ENCODE data around the gene SPTB. TPM values are rescaled to one million over a fixed set of nuclear protein-coding genes. Genes with fewer than 3 reads are reported as not detected.

The SPTB gene
- total and polyA plus RNA-seq, 9 of the 15 experiments (the other 6 are each of a cell fraction or from before 2014, with no cell fraction given) = 0.21 to 45.9 (median 11.7) TPM

- ChIA-PET POLR2A (interaction anchor here (0.6 kb wide), 2 partner anchors 9 to 142 kb away, joined by 3 read pairs; no protein-coding TSS in a partner anchor), CTCF (ENCODE audit: low intra/inter-chr PET ratio) (no interaction called here)
- Histone ChIP-seq H4K20me1 (replicated peaks; ENCODE audit: control insufficient read depth, insufficient read depth, low read length) (no peaks in the 10 kb centered on the region), H3K9me1 (ENCODE audit: control insufficient read depth, insufficient read depth, low read length) (no peaks in the 10 kb centered on the region), H3K9ac (ENCODE audit: insufficient read depth in 1 of 2, low read depth in 2 of 2, low read length in 2 of 2) (no peak overlapping the region), H3K4me2 (ENCODE audit: insufficient read depth, low read length) (no peak overlapping the region), H3K4me3 (no peak overlapping the region), H3K4me1 (replicated peaks in 1 of 2; ENCODE audit: control insufficient read depth in 2 of 2, insufficient read depth in 2 of 2, low read length in 2 of 2) (peaks cover 0 to 4% of the 10 kb centered on the region in 2 experiments; a peak in 2 of 5 replicates), H3K27me3 (ENCODE audit: control insufficient read depth in 2 of 2, insufficient read depth in 2 of 2, low read length in 2 of 2) (peaks cover 0 to 56% of the 10 kb centered on the region in 2 experiments; a peak in 3 of 5 replicates), H3K9me3 (replicated peaks; ENCODE audit: control insufficient read depth, insufficient read depth, low read depth, low read length) (no peaks in the 10 kb centered on the region), H3K79me2 (ENCODE audit: control insufficient read depth, insufficient read depth, low read length) (no peaks in the 10 kb centered on the region), H3K36me3 (ENCODE audit: control insufficient read depth, insufficient read depth, low read length) (no peaks in the 10 kb centered on the region), H3K27ac (ENCODE audit: extremely low read depth, low read depth, low read length) (no peak overlapping the region), H2AFZ (ENCODE audit: low read depth, low read length) (no peak overlapping the region)
- in situ Hi-C loops (cut with MboI) (no loop called here), intact Hi-C loops (cut with micrococcal nuclease) (no loop called here)
- no peak for TF ChIP-seq ZBTB34 (CRISPR knock-in tag; IDR thresholded peaks at IDR 0.05)
- no TSS peak for BruUV-seq (replicated peaks)
- no peak for FAIRE-seq
- ATAC-seq = no peak
- DNase-seq (ENCODE audit: extremely low read depth in 1 of 4, low spot score in 3 of 4) = no peak
- 1% methylated on average over 7 of the region's 14 CpGs for WGBS (ENCODE audit: insufficient coverage, low coverage, missing lambda C conversion rate)
Observed at GRCh38 chr14:64732536-64733120, 147.1 kb downstream of the SPTB start.

GRCh38 chr14:64732066-64732465 lies 147.6 kb downstream of the SPTB start:
- FAIRE-seq = no peak
- 0% methylated on average over 4 of the region's 4 CpGs for WGBS (ENCODE audit: insufficient coverage, low coverage, missing lambda C conversion rate)
- no peak for TF ChIP-seq MAFG (tag; conservative IDR thresholded peaks at IDR 0.05)
- TF ChIP-seq GTF2F1 (IDR thresholded peaks at IDR 0.05; ENCODE audit: low read depth, low read length) = no peak

More at GRCh38 chr14:64732066-64732465, 147.6 kb downstream of the SPTB start:
- Histone ChIP-seq H3K4me1 (replicated peaks in 1 of 2; ENCODE audit: control insufficient read depth in 2 of 2, insufficient read depth in 2 of 2, low read length in 2 of 2) (peaks cover 0 to 4% of the 10 kb centered on the region in 2 experiments; a peak in 2 of 5 replicates), H3K27ac (ENCODE audit: extremely low read depth, low read depth, low read length) (no peak overlapping the region), H3K4me3 (no peak overlapping the region), H3K9me1 (ENCODE audit: control insufficient read depth, insufficient read depth, low read length) (no peaks in the 10 kb centered on the region), H3K4me2 (ENCODE audit: insufficient read depth, low read length) (no peak overlapping the region), H3K36me3 (ENCODE audit: control insufficient read depth, insufficient read depth, low read length) (no peaks in the 10 kb centered on the region), H4K20me1 (replicated peaks; ENCODE audit: control insufficient read depth, insufficient read depth, low read length) (no peaks in the 10 kb centered on the region), H2AFZ (ENCODE audit: low read depth, low read length) (no peak overlapping the region), H3K79me2 (ENCODE audit: control insufficient read depth, insufficient read depth, low read length) (no peaks in the 10 kb centered on the region), H3K9me3 (replicated peaks; ENCODE audit: control insufficient read depth, insufficient read depth, low read depth, low read length) (no peaks in the 10 kb centered on the region), H3K27me3 (ENCODE audit: control insufficient read depth in 2 of 2, insufficient read depth in 2 of 2, low read length in 2 of 2) (peaks cover 0 to 54% of the 10 kb centered on the region in 2 experiments; a peak in 3 of 5 replicates), H3K9ac (ENCODE audit: insufficient read depth in 1 of 2, low read depth in 2 of 2, low read length in 2 of 2) (no peak overlapping the region)
- intact Hi-C loops (cut with micrococcal nuclease) (no loop called here), in situ Hi-C loops (cut with MboI) (no loop called here)
- no TSS peak for BruUV-seq (replicated peaks)
- ChIA-PET POLR2A (interaction anchor here (0.6 to 1.2 kb wide), 3 partner anchors 9 to 143 kb away, joined by 3 read pairs; partner anchors contain the start of gene PLEKHG3), CTCF (ENCODE audit: low intra/inter-chr PET ratio) (no interaction called here)
- DNase-seq (ENCODE audit: extremely low read depth in 1 of 4, low spot score in 3 of 4) = no peak
- ATAC-seq = no peak

Measured in K562 (cell line).